HG03520 (cell line): Measurements from ENCODE around the gene ATOSB.

Experiments
- ATAC-seq: cut with Tn5 transposase; IDR thresholded peaks from one replicate; pipeline ENCODE4 v1.9.1; 2021; ENCODE audit warnings: mild to moderate bottlenecking, moderate library complexity; ENCODE audit not compliant: unreplicated experiment

Gene ATOSB

GRCh38 chr9:35089434-35089833 lies 26.2 kb downstream of the ATOSB start:
- ATAC-seq = no peak

GRCh38 chr9:35085078-35085477 lies 30.6 kb downstream of the ATOSB start:
- ATAC-seq = no peak

GRCh38 chr9:35079426-35080341 lies 36.0 kb downstream of the ATOSB start, which contains the start of gene FANCG:
Gene FANCG (minus strand): TSS chr9:35079942. CDS start chr9:35079524, 418 bp downstream.
- peak; percentile 92 for ATAC-seq

GRCh38 chr9:35079041-35079425 lies 36.6 kb downstream of the ATOSB start:
- ATAC-seq = no peak

GRCh38 chr9:35078066-35078465 lies 37.6 kb downstream of the ATOSB start:
- no peak for ATAC-seq

GRCh38 chr9:35076848-35077247 lies 38.8 kb downstream of the ATOSB start:
- ATAC-seq = no peak

- ATAC-seq = no peak
Measured at GRCh38 chr9:35075358-35075757, 40.3 kb downstream of the ATOSB start.

- no peak for ATAC-seq
Measured at GRCh38 chr9:35074791-35075190, 40.9 kb downstream of the ATOSB start.

- no peak for ATAC-seq
Measured at GRCh38 chr9:35074141-35074540, 41.5 kb downstream of the ATOSB start.

- no peak for ATAC-seq
Measured at GRCh38 chr9:35073279-35073612, 42.4 kb downstream of the ATOSB start.

- peak; percentile 80 for ATAC-seq
Measured at GRCh38 chr9:35072461-35073278, 43.0 kb downstream of the ATOSB start, which contains the start of gene VCP. Gene VCP (minus strand): TSS chr9:35072625. CDS start chr9:35072353, 272 bp downstream.

- peak; percentile 45 for ATAC-seq
Measured at GRCh38 chr9:35071814-35072460, 43.7 kb downstream of the ATOSB start.

GRCh38 chr9:35070823-35071813 lies 44.5 kb downstream of the ATOSB start:
- no peak for ATAC-seq

- ATAC-seq = no peak
Measured at GRCh38 chr9:35069020-35069419, 46.6 kb downstream of the ATOSB start.

- no peak for ATAC-seq
Measured at GRCh38 chr9:35067056-35067455, 48.6 kb downstream of the ATOSB start.

- no peak for ATAC-seq
Measured at GRCh38 chr9:35060548-35061207, 55.0 kb downstream of the ATOSB start.

GRCh38 chr9:35059438-35059837 lies 56.2 kb downstream of the ATOSB start:
- no peak for ATAC-seq

- ATAC-seq = no peak
Measured at GRCh38 chr9:35057271-35057620, 58.4 kb downstream of the ATOSB start.

GRCh38 chr9:35056571-35057270 lies 58.9 kb downstream of the ATOSB start:
- no peak for ATAC-seq
